Activated effector memory CD4-positive, alpha-beta T cell treated with anti-CD3 and anti-CD28 coated beads, Interleukin-2, amount 50 U/mL, for 16 hours (primary cell): Measurements from ENCODE around the gene INO80B.
"Not testable (repeated sequence)": the region's sequence is repeated elsewhere in the genome, so short reads cannot be mapped to it uniquely, and the experiment has no call there.

Source experiments
- DNase-seq: peaks from one replicate; pipeline ENCODE4 v3.0.0-alpha.2; 2020

Gene INO80B

GRCh38 chr2:74454654-74455511, at the start of gene INO80B:
Gene INO80B, plus strand, starts transcription at chr2:74455087. Its CDS starts 30 bp downstream, at chr2:74455117.
- DNase-seq: peak; percentile 98

GRCh38 chr2:74406035-74406434, 48.9 kb upstream of the INO80B start:
- no peak for DNase-seq

- no peak for DNase-seq
Measured at GRCh38 chr2:74407682-74408081, 47.2 kb upstream of the INO80B start.

GRCh38 chr2:74413001-74413698, 41.7 kb upstream of the INO80B start:
- no peak for DNase-seq

GRCh38 chr2:74414441-74414840, 40.4 kb upstream of the INO80B start:
- DNase-seq: no peak

- no peak for DNase-seq
Measured at GRCh38 chr2:74414881-74415761, 39.8 kb upstream of the INO80B start.

GRCh38 chr2:74415762-74416395, 39.0 kb upstream of the INO80B start:
- no peak for DNase-seq

- DNase-seq: no peak
Measured at GRCh38 chr2:74416778-74417177, 38.1 kb upstream of the INO80B start.

GRCh38 chr2:74417197-74417596, 37.7 kb upstream of the INO80B start:
- no peak for DNase-seq

GRCh38 chr2:74417763-74418162, 37.1 kb upstream of the INO80B start:
- DNase-seq: no peak

- no peak for DNase-seq
Measured at GRCh38 chr2:74418312-74418711, 36.6 kb upstream of the INO80B start.

- no peak for DNase-seq
Measured at GRCh38 chr2:74419345-74419744, 35.5 kb upstream of the INO80B start.

GRCh38 chr2:74420006-74420405, 34.9 kb upstream of the INO80B start:
- no peak for DNase-seq

- DNase-seq: not testable (repeated sequence)
Measured at GRCh38 chr2:74420443-74421103, 34.3 kb upstream of the INO80B start.

- DNase-seq: peak; percentile 97
Measured at GRCh38 chr2:74421221-74421870, 33.5 kb upstream of the INO80B start, which contains the start of the genes C2orf81 and WDR54. Gene C2orf81, minus strand, starts transcription at chr2:74421619. Its CDS starts 59 bp downstream, at chr2:74421560. Gene WDR54, plus strand, starts transcription at chr2:74421730. Its CDS starts 424 bp downstream, at chr2:74422154.

GRCh38 chr2:74423231-74424095, 31.4 kb upstream of the INO80B start:
- DNase-seq: no peak

- no peak for DNase-seq
Measured at GRCh38 chr2:74424139-74424992, 30.5 kb upstream of the INO80B start.

GRCh38 chr2:74424995-74425406, 29.9 kb upstream of the INO80B start:
- DNase-seq: no peak

GRCh38 chr2:74425523-74425922, 29.4 kb upstream of the INO80B start:
- no peak for DNase-seq
